NCI-H146 treated with DMSO at 0.1 percent for 48 hours (cell line): ENCODE measurements around the gene AEN.

ENCODE experiments used
- DNase-seq: peaks from one replicate; lab custom pipeline; 2025; ENCODE audit not compliant: unreplicated experiment; lab: John Stamatoyannopoulos, UW

The AEN gene

GRCh38 chr15:88620995-88621772, at the start of gene AEN:
TSS of gene AEN (plus strand) at chr15:88621340. CDS start at chr15:88626210, 4,870 bp downstream.
- DNase-seq = peak; percentile 81

DNA sequence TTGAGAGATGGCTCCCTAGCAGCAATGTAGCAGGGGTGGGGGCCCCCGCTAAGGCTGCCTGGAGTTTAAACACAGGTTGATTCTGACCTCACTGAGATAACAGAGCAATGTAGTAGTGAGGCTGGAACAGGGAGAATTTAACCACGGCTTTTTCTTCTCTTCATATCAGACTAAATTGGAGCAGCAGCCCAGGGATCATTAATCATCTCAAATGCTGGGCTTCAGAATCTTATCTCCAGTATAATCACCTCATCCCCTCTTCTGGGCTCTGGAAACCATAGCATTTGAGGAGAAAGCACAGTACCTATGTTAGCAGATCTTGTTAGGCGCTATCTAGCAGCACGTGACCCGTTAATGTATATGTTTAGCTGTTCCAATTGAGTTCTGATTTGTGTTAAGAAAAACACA, 49.3 kb upstream of the AEN start:
- DNase-seq = peak; percentile 87

- DNase-seq = no peak
These were observed 47.1 kb upstream of the AEN start for GRCh38 chr15:88574077-88574476.

DNA sequence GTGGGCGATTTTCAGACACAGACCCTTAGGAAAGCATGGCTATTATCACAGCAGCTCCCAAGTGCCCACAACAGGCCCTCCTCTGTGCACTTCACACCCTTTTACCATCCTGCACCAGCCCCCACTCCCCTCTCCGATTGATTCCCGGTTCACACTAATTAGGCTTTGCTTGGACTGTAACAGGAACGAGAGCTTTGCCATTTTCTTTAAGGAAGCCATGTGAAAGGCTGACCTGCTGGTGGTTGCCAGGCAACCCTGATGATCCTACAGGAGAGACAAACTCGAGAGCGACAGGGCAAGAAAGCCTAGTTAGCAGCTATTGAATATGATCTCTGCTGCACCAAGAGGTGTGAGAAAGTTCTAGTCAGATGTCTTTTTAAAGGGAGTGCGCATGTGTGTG, 46.5 kb upstream of the AEN start:
- no peak for DNase-seq

DNA sequence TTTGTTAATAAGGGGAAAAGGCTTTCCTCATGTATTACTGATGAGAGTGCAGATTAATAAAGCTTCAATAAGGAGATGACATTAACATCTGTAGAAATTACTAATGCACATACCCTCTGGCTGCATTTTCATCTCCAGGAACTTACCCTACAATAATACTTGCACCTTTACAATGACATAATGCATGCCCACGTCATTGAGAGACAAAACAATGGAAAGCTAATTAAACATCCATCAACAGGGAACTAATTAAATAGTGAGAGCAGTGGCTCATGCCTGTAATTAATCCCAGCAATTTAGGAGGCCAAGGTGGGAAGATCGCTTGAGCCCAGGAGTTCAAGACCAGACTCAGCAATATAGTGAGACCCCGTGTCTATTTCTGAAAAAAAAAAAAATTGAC, 41.8 kb upstream of the AEN start:
- no peak for DNase-seq

DNA sequence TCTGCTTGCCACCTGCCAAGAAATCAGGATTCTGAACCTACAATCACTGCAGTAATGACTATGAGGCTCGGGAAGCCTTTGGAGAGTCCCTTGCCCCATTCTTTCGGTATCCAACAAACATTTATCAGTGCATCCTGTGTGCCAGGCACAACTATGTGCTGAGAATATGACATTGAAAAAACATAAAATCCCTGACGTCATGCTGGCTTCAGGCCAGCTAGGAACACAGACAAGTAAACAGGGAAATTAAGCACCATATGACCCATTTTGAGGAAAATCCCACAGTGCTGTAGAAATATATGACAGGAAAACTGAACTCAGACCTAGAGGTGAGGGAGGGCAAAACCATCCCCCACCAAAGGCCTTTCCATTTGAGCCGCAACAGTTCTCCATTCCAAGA, 40.6 kb upstream of the AEN start:
- no peak for DNase-seq

GRCh38 chr15:88586401-88587162, 34.6 kb upstream of the AEN start:
- DNase-seq = no peak

GRCh38 chr15:88590759-88591158, 30.4 kb upstream of the AEN start:
- no peak for DNase-seq

DNA sequence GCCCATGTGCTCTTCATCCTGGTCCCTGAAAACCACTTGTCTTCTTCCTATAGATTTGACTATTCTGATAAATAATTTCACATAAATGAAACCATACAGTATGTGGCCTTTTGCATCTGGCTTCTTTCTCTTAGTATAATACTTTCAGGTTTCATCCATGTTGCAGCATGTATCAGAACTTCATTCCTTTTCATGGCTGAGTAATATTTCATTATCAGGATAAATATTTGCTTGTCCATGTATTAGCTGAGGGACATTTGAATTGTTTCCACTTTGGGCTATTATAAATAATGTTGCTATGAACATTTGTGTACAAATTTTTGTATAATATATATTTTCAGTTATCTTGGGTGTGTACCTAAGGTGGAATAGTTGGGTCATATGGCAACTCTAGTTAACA, 29.8 kb upstream of the AEN start:
- no peak for DNase-seq

- DNase-seq = peak; percentile 75
These were observed 17.3 kb upstream of the AEN start for GRCh38 chr15:88603885-88604284.

DNA sequence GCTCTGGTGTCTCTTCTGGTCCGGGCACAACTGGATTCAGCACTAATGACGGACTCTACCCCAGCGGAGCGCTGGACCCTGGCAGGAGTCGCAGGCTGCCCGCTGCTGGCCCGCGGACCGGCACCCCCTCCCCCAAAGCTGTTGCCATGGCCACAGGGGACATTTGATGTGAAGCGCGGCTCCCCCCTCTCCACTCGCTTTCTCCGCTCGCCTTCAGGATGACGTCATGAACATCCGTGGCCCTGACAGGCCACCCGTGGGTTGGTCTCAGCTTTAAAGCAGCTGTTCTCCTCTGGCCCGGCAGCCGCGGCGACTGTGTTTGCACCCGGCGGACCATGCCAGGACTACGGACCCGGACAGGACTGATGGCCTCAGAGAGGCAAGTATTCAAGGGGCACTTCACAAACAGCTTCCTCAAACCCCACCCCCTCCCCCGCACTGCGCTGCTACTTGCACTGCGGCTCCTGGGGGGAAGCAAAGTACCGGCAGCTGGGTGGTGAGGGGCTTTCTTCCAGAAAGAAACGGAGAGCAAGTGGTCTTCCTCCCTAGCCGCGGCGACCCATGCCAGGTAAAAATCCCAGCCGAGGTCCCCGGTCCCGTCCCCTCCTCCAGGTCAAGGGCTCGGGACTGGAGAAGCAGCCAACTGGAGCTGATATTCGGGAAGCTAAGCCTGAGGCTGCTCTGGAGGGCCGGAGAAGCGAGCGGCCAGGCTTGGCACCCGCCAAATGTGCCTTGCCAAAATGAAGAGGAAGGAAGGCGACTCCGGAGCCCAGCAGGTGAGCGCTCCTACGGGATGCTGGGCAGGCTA, 16.6 kb upstream of the AEN start:
- peak; percentile 75 for DNase-seq

GRCh38 chr15:88605189-88606069, 15.7 kb upstream of the AEN start:
- no peak for DNase-seq

DNA sequence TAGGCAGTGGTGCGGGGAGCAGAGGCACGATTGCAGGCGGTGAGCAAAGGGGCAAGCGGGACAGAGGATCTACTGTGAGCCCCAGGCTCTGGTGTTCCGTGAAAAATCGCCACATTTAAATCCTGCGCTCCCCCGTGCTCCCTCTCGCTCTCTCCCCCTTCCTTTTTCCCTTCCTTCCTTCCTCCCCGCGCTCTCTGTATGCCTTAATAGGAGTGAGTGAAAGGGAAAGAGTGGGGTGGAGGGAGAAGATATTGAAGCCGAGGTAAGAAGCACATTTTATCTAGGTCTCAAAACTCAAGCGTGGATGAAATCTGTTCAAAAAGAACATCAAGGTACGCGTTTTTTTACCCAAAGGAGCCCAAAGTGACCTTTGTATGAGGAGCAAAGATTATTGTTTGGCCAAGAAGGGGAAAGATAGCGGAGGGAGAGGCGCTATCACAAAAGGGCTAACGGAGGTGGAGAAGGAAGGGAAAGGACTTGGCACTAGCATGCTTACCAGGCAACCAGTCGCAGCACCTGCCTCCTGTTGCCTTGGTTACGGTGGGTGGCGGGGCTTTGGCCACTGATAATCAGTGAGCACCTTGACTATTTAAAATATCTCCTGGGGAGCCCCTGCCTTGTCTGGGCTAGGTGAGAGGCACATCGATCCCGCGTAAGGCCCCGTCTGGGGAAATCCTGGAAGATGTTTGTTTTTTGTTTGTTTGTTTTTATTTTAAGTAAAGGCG, 14.9 kb upstream of the AEN start:
- peak; percentile 35 for DNase-seq

DNA sequence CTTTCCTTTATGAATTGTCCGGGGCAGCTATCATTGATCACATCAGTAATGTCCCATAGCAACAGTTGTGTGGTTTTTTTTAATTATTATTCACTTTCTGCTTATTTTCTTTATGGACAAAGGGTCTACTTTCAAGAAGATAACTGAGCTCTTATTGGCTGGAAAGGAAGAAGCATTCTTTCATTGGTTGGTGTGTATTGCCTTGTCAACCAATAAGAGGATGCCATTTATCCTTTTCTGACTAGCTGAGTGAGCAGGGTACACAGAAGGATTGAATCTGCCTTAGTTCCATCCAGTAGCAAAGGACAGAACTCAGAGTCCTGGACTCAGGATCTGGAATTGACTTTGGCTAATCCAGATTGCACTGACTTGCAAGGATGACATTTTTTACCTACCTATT, 13.2 kb upstream of the AEN start:
- DNase-seq = no peak

DNA sequence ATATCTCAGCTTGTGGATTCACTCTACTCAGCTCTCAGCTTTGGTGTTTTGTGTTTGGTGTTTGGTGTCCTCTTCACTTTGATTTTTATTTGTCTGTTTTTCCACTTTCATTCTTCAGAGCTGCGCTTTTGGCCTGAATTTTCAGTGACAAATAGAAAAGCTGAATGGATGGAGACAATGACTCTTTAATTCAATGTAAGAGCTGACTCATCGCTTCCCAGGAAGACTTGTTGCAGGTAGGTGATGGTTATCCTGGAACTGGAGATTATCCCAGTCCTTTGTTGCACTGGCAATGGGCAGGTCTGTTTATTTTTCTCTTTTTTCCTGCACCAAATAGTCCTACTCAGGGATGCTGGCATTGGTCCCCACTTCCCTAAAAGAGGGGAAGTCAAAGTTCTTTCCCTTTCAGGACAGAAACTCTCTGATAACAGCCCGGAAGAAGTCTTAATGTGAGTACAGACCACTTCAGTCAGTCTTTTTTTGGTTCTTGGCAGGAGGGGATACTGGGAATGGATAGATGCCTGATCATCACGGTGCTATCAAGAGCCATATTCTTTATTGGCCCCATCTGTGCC, 12.4 kb upstream of the AEN start:
- DNase-seq = no peak

GRCh38 chr15:88609344-88610090, 11.6 kb upstream of the AEN start:
- no peak for DNase-seq

DNA sequence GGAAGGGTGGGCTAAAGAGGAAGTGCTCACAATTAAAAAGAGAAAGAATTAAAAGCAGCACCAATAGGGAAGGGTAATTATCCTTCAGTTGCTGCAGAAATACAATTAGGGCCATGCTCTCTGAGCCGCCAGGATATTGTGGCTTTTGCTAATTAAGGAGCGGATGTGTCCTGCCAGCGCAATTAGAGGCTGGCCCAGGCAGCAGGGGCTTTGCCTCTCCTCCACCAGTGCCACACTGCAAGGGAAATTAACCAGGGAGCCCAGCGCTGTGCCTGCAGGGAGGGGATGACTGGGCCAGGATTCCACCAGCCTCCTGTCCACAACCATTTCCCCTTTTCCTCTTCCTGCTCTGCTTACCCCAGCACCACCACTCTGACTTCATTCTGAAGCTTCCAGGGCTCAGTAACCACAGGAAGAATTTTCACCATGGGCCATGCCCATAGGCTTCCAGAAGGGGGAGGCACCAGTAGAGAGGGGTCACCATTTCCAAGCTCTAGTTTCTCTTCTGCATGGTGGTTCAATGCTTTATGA, 10.4 kb upstream of the AEN start:
- peak; percentile 19 for DNase-seq

- DNase-seq = no peak
These were observed 8.8 kb upstream of the AEN start for GRCh38 chr15:88612186-88612796.
